Endometrium (tissue), 2 donors: Measurements from ENCODE around the gene KCNH1.

ENCODE experiments used
- FAIRE-seq: peaks from 2 replicates; lab custom pipeline; 2012; peaks lifted over from hg19 to GRCh38; lab: Jason Lieb, UNC
- donor health status: control.
- donor health status: control.

The KCNH1 gene, protein sequence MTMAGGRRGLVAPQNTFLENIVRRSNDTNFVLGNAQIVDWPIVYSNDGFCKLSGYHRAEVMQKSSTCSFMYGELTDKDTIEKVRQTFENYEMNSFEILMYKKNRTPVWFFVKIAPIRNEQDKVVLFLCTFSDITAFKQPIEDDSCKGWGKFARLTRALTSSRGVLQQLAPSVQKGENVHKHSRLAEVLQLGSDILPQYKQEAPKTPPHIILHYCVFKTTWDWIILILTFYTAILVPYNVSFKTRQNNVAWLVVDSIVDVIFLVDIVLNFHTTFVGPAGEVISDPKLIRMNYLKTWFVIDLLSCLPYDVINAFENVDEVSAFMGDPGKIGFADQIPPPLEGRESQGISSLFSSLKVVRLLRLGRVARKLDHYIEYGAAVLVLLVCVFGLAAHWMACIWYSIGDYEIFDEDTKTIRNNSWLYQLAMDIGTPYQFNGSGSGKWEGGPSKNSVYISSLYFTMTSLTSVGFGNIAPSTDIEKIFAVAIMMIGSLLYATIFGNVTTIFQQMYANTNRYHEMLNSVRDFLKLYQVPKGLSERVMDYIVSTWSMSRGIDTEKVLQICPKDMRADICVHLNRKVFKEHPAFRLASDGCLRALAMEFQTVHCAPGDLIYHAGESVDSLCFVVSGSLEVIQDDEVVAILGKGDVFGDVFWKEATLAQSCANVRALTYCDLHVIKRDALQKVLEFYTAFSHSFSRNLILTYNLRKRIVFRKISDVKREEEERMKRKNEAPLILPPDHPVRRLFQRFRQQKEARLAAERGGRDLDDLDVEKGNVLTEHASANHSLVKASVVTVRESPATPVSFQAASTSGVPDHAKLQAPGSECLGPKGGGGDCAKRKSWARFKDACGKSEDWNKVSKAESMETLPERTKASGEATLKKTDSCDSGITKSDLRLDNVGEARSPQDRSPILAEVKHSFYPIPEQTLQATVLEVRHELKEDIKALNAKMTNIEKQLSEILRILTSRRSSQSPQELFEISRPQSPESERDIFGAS

DNA sequence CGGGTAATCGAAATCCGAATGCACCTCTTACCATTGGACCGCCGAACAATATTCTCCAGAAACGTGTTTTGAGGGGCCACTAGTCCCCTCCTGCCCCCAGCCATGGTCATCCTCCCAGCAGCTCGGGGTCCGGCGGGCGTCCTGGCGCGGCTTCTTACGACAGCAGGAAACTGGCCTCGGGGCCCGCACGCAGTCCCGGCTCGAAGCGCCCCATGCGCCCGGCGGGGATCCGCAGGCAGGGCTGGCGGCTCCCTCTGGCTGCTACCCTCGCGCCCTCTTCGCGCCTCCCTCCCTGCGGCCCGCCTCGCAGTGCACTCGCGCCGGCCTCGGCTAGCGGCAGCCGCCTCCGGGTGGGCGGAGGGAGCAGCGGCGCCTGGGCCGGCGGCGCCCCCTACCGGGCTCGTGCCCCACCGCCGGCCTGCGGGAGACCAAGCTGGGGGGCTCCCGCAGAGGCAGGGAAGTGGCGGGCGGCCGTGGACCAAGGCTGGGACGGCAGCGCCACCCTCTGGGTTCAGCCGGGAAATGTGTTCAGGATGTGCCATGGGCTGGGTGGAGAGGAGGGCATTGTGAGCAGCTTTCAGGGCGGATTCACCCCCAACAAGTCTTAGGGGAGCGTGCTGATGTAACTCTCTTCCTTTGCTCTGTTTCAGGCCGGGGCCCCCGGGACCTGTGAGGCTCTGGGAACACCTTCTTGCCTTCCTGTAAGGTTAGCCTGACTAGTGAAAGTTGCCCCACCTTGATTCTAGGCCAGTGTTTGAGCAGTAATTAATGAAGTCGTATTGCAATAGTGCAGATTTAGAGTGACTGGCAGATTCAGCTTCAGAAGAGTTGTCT lies at the start of gene KCNH1:
Gene KCNH1 (minus strand): TSS at position 313 of the 834 bp plus-strand sequence. CDS start 203 bp downstream, at position 110.
- FAIRE-seq = no peak

DNA sequence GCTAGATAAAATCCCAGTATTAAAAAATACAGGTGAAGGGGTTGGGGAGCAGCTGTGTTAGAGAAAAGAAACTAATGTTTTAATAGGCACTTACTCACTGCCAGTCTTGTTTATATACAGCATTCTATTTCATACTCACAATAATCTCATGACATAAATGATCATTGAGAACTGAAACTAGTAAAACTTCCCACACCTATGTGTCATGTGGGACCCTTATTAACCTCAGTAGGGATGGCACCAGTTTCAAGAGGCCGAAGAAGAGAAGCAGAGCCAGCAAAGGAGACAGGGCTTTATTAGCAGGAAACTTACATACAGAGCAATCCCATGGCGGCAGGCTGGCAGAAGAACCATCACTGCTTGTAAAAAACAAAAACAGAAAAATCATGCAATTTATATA lies 48.8 kb upstream of the KCNH1 start:
- no peak for FAIRE-seq

DNA sequence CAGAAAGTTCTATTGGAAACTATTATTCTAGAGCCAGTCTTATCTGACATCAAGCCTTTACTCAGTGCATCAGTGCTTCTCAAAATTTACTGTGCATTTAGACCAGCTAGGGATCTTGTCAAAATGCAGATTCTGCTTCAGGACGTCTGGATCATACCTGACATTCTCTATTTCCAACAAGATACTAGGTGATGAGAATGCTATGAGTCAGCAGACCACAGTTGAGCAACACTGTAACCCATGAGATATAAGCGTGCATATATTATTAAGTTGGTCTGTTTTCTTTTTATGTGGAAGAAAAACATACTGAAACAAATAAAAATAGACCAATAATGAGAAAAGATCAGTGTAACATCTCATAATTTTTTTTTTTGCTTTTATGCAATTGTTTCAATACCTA lies 40.4 kb upstream of the KCNH1 start:
- no peak for FAIRE-seq

DNA sequence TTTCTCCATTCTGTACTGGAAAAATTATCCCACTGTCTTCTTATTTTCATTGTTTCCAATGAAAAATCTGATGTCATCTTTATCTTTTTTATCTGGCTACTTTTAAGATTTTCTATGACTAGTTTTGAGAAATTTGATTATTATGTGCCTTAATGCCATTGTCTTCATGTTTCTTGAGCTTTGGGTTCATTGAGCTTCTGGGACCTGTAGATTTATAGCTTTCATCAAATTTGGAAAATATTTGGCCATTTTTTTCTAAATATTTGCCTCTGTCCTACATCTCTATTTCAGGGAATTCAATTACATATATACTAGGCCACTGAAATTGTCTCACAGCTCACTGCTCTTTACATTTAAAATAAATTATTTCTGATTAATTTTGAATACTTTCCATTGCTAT lies 38.7 kb upstream of the KCNH1 start:
- no peak for FAIRE-seq

DNA sequence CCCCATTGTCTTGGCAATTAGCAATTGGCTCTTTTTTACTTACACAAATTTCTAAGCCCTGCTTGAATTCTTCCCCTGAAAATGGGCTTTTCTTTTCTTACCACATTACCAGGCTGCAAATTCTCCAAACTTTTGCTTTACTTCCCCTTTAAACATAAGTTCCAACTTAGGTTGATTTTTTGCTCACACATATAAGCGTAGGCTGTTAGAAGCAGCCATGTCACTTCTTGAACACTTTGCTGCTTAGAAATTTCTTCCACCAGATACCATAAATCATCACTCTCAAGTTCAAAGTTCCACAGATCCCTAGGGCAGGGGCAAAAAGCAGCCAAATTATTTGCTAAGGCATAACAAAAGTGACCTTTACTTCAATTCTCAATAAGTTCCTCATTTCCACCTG lies 35.4 kb upstream of the KCNH1 start:
- no peak for FAIRE-seq

DNA sequence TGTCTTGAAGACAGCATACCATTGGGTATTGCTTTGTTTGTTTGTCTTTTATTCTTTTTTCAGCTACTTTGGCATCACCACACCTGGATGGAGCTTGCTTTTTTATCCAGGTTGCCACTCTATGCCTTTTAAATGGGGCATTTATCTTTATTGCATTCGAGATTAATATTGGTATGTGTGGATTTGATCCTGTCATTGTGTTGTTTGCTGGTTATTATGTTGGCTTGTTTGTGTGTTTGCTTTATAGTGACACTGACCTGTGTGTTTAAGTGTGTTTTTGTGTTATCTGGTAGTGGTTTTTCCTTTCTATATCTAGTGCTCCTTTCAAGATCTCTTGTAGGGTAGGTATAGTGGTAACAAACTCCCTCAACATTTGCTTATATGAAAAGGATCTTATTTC lies 24.9 kb upstream of the KCNH1 start:
- FAIRE-seq = no peak

DNA sequence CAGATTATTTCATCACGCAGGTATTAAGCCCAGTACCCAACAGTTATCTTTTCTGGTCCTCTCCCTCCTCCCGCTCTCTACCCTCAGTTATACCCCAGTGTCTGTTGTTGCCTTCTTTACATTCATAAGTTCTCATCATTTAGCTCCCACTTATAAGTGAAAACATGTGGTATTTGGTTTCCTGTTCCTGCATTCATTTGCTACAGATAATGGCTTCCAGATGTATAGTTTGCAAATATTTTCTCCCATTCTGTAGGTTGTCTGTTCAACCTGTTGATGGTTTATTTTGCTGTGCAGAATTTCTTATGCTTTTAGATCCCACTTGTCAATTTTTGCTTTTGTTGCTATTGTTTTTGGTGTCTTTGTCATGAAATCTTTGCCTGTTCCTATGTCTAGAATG lies 21.1 kb upstream of the KCNH1 start:
- FAIRE-seq = no peak

DNA sequence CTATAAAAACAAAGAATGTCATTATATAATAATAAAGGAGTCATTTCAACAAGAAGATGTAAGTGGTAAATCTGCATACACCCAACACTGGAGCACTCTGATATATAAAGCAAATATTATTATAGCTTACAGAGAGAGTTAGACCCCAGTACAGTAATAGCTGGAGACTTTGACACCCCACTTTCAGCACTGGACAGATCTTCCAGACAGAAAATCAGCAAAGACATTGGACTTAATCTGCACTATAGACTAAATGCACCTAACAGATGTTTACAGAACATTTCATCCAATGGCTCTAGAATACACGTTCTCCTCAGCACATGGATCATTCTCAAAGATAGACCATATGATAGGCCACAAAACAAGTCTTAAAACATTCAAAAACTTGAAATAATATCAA lies 20.0 kb upstream of the KCNH1 start:
- no peak for FAIRE-seq

DNA sequence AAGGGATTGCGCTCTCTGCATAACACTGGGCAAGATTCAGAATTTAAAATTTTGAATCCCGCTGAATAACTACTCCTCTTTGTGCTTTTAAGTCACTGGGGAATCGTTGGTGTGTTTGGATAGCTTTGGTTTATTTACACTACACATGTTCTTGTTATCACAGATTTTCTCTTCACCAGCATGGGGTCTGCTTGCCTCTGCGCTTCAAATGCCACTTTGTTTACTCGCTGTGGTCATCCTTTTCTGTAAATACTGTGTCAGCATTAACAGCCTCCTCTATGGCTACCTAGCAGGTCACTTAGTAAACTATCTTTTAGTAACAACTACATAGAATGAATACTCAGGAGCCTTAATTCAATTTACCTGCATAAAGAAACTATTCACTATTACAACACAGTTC lies 14.4 kb upstream of the KCNH1 start:
- no peak for FAIRE-seq

DNA sequence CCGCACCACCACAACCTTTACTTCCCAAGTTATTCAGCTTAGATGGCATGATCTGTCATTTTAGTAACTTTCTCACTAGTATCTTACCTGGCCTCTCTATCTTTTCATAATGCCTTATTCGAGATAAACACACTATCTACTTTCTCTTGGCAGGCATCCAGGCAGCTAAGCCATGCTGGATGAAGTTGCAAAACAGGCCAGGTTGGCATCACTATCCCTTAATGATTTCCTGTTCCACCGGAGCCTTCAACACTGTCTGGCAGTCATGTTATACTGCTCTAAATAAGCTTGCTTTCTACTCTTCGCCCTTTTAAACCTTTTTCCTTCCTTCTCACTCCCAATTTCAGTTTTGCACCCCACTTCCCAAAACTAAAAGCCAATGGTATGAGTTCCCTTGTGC lies 12.0 kb upstream of the KCNH1 start:
- FAIRE-seq = no peak

DNA sequence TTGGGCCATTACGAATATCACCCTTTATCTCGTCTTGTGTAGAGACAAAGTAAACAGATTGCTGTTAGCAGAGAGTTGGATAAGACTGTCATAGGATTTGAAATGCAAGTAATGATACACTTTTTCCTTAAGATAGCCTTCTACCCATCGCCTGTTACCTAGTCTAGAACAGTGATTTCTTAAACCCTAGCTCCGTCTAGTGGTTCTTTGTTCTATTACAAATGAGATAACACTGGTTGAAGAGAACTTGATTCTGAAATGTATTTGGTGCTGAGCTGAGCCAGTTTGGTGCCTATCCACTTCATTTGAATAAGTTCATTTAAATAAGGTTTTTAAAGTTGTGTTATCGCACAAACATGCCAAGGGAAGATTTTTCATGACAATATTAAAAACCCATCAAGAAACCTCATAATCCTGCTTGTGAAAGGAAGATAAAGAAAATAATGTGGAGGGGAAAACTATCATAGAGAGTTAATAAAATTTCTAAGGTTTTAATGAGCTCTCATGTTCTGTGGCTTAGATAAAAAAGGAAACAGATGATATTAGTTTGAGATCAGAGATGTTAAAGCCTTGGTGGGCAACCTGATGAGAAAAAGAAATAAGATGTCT lies 1.5 kb upstream of the KCNH1 start:
- peak; percentile 80 for FAIRE-seq

DNA sequence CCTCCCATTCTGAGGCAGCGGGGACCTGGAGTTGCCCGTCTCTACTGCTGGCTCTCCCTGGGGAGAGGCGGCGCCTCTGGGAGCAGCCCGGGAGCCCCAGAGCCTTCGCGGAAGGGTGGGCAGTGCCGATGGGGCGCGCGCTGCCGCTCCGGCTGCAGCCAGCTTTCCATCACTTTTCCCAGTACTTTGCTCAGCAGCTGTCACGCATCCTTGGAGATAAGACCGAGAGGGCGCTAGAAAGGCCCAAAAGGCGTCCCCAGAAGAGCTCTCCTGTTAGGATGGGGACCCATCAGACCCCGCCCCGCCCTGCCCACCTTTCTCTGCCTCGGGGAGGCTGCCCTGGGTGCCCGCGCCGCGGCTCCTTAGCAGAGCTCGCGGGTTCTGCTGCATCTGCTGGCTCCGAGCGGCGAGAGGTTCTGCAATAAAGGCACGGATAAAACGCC lies 534 bp downstream of the KCNH1 start:
- FAIRE-seq = no peak

DNA sequence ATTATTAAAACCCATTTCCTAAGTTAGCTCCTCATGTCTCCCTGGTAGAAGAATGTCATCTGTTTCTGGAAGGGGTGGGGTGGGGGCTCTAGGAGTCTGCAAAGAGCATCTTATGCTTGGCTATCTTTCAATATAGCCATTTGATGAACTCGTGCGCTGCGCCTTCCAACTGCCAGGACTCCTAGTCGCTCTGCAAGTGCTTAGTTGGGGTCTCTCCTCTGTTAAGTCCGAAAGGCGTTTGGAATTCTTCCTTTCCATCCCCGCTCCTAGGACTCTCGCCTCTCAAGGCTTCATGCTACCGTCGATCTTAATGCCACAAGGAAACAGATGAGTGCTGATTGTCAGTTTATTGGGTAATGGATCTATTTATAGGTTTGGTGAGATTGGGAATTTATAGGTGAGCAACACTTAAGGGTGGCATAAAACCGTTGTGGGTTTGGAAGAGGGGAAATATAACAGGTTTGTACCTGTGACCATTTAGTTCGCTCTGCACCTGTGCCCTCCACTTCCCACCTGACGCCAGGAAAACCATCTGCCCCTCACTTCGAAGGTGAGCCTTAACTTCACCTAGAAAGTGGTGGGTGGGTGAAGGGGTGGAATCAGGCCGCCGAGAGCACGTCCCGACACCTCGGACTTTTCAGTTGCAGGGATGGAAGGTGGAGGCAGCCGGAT lies 1.1 kb downstream of the KCNH1 start:
- FAIRE-seq = no peak

DNA sequence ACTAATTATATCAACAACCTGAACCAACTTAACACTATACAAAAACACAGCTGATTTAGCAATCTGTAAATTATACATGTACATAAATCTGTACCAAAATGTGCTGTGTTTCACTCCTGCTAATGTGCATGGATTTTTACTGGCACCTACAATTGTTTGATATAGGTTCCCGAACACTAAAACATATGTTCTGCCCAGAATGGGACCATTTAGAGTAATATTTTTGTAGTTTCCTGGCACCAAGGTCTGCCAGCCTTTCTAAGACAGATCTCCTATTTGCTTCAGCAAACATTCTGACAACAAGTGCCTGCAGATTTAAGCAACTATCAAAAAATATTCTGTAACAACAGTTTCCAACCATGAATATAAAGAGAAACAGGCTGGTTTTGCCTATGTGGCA lies 4.2 kb downstream of the KCNH1 start:
- FAIRE-seq = no peak

DNA sequence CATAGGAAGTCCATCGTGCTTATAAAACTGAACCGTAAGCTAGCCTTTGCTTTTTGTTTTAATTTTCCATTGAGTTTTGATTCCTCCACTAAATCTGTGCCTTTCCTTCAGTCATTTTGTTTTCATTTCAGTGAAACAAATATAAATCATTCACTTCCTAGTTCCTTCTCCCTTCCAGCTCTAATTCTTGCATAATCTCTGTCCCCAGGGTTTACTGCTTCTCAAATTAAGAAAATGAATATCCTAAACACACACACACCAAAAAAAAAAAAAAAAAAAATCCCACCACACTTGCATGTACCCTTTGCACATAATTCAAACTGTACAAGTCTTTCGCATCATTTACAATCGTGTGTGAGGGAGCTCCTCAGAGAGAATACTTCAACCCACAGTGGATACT lies 6.8 kb downstream of the KCNH1 start:
- FAIRE-seq = no peak

DNA sequence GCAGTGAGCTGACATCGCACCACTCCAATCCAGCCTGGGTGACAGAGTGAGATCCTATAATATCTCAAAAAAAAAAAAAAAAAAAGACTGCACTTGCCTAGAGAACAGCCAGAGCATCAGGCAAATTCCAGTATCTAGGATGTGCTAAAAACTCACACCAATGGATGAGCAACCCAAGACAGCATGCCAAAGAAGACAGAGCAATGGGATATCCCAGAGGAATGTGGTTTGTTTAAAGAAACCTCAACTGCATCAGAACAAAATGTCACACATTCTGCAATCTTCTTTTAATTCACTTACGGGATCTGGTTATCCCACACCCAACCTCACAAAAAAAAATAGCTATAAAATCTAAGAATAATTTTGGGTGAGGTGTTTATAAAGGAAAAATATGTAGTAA lies 7.3 kb downstream of the KCNH1 start:
- no peak for FAIRE-seq

DNA sequence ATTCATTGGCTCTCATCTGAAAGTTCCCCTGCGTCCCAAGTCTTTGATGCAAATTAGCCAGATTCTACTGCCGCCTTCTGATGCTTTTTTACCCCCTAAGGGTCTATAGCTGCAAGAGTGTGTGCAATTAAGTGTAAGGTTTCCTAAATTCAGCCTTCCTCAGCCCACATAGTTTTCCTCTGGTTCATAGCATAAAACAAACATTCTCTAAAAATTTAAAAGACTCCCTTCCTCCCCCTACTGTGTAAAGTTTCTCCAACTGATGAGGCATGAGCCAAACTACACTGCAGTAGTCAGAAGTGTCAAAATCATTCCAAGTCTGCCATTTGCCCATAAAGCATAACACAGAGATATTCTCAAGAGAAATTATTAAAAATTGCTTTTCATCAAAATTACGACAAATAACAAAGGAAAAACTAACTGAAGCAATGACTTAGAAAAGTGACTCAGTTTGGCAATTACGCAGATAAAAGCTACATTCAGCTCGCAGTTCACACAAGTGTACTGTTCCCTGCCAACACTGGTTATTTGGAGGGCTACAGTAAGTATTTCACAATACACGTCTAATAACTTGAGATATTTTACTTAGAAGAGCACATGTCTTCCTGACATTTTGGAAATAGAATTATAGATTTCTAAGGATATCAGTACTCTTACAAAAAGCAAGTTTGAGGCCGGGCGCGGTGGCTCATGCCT lies 15.4 kb downstream of the KCNH1 start:
- no peak for FAIRE-seq

DNA sequence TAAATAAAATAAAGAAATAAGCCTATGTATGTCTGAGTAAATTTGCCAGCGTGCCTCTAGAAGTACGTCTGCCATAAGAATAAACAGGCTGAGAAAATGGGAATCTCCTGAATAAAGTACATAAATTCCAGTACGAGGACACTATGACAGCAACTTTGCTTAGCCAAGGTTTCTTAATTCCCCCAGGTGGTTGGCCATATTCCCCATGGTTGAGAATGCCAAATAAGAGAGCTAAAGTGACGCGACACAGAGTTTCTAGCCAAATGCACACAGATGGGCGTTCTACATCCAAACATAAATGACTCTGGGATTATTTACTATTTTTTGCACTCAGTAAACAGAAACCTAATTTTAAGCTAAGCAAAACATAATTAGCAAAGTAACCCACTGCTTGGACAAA lies 19.5 kb downstream of the KCNH1 start:
- no peak for FAIRE-seq

DNA sequence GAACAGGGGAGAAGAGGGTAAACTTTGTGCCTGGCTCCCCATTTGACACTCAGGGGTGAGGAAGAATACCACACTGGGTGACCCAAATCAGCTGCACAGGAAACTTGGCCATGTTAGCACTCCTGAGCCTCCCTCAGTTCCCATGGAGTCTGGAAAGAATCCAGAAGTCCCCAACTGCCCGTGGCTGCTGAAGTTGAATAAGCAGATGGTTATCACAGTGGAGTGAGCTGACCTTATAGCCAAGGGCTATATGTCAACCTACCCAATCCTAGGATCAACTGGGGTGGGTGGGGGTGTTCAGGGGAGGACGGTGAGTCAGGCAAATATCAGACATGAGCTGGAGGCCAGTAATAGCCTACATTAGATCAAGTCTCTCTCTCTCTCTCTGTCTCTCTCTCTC lies 20.4 kb downstream of the KCNH1 start:
- FAIRE-seq = no peak

DNA sequence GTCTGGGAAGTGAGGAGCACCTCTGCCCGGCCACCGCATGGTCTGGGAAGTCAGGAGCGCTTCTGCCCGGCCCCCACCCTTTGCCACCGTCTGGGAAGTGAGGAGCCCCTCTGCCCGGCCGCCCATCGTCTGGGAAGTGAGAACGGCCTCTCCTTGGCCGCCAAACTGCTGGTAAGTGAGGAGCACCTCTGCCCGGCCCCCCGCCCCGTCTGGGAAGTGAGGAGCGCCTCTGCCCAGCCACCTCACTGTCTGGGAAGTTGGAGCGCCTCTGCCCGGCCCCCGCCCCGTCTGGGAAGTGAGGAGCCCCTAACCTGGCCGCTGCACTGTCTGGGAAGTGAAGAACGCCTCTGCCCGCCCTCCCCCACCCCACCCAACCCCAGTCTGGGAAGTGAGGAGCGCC lies 22.6 kb downstream of the KCNH1 start:
- FAIRE-seq = no peak

DNA sequence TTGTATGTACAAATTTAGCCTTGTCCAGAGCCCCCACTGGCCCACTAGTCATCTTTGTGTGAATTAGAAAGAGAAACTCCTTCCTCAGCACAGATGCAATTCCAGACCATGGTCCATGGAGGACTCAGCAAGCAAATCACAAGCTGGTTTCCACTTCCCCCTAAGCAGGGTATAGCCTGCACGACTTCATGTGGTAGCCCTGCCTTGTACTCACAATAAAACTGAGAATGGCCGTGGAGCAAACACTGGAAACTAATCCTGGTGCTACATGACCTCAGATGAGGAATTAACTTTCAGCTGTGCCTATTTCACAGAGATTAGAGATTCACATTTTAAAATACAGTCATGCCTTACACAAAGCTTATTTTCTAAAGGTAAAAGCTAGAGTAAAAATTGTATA lies 32.5 kb downstream of the KCNH1 start:
- no peak for FAIRE-seq
